Non-pigmented ciliary epithelial cell (primary cell): Measurements from ENCODE around the gene SKP1.
"Not testable (repeated sequence)": the region's sequence is repeated elsewhere in the genome, so short reads cannot be mapped to it uniquely, and the experiment has no call there.

ENCODE experiments used
- DNase-seq: peaks from one replicate; pipeline ENCODE4 v3.0.0-alpha.2; 2010; ENCODE audit warnings: low read depth

Gene SKP1

GRCh38 chr5:134176511-134177368 is at the start of gene SKP1:
Gene SKP1 (minus strand): TSS chr5:134176950. CDS start chr5:134174022, 2,928 bp downstream.
- no peak for DNase-seq

- peak; percentile 91 for DNase-seq
These were observed 49.2 kb upstream of the SKP1 start, which contains the start of gene PPP2CA for GRCh38 chr5:134225780-134226440. Gene PPP2CA (minus strand): TSS chr5:134226073. CDS start chr5:134225861, 212 bp downstream.

GRCh38 chr5:134224888-134225779 is 48.4 kb upstream of the SKP1 start:
- no peak for DNase-seq

- no peak for DNase-seq
These were observed 46.9 kb upstream of the SKP1 start for GRCh38 chr5:134223406-134224248.

GRCh38 chr5:134221690-134222089 is 44.9 kb upstream of the SKP1 start:
- DNase-seq = not testable (repeated sequence)

- DNase-seq = no peak
These were observed 39.0 kb upstream of the SKP1 start for GRCh38 chr5:134215757-134216156.

- not testable (repeated sequence) for DNase-seq
These were observed 34.7 kb upstream of the SKP1 start for GRCh38 chr5:134211263-134212031.

- DNase-seq = no peak
These were observed 32.9 kb upstream of the SKP1 start for GRCh38 chr5:134209477-134210245.

- no peak for DNase-seq
These were observed 30.9 kb upstream of the SKP1 start for GRCh38 chr5:134207696-134208095.

GRCh38 chr5:134206627-134207160 is 29.9 kb upstream of the SKP1 start:
- DNase-seq = no peak

- DNase-seq = no peak
These were observed 27.8 kb upstream of the SKP1 start for GRCh38 chr5:134204575-134204974.

GRCh38 chr5:134203630-134204029 is 26.9 kb upstream of the SKP1 start:
- no peak for DNase-seq

GRCh38 chr5:134195666-134196065 is 18.9 kb upstream of the SKP1 start:
- DNase-seq = no peak

- DNase-seq = no peak
These were observed 12.3 kb upstream of the SKP1 start for GRCh38 chr5:134189031-134189430.

- DNase-seq = no peak
These were observed 11.3 kb upstream of the SKP1 start for GRCh38 chr5:134188092-134188491.

- DNase-seq = no peak
These were observed 7.7 kb upstream of the SKP1 start for GRCh38 chr5:134184155-134185135.

GRCh38 chr5:134183481-134183880 is 6.7 kb upstream of the SKP1 start:
- DNase-seq = no peak

GRCh38 chr5:134178096-134178419 is 1.3 kb upstream of the SKP1 start:
- no peak for DNase-seq
